Lower lobe of right lung (tissue), 2 donors: ENCODE data around the gene WSCD2. TPM values are rescaled to one million over a fixed set of nuclear protein-coding genes. Genes with fewer than 3 reads are reported as not detected.

Experiments
- ATAC-seq, 2 donors: fragments of 200-7000 bp; cut with Tn5 transposase; one replicate each; pipeline ENCODE4 v1.9.1; 2020 to 2022; ENCODE audit warnings: mild to moderate bottlenecking in 2 of 2, moderate library complexity in 2 of 2
- DNase-seq: peaks from one replicate; pipeline ENCODE4 v3.0.0-alpha.2; 2020
- H3K27ac ChIP-seq: fragments of 200-600 bp; one replicate; pipeline ENCODE4 v1.8.0; 2022
- H3K27me3 ChIP-seq: fragments of 200-600 bp; one replicate; pipeline ENCODE4 v1.8.0; 2022; ENCODE audit warnings: low read depth
- H3K36me3 ChIP-seq: fragments of 200-600 bp; one replicate; pipeline ENCODE4 v1.8.0; 2022; ENCODE audit warnings: mild to moderate bottlenecking
- H3K4me1 ChIP-seq: fragments of 200-600 bp; one replicate; pipeline ENCODE4 v1.8.0; 2022
- H3K4me3 ChIP-seq: fragments of 200-600 bp; one replicate; pipeline ENCODE4 v1.8.0; 2022; ENCODE audit warnings: mild to moderate bottlenecking
- H3K9me3 ChIP-seq: fragments of 200-600 bp; one replicate; pipeline ENCODE4 v1.8.0; 2022
- intact Hi-C: fragments of 100-400 bp; cut with DNase I; formaldehyde crosslinking; loops from one replicate; pipeline ENCODE4 v1.11.0; 2022
- total RNA-seq: library from RNA; stranded (reverse); fragmentation: NEBNext Ultra II Directional; extraction: Animal tissue kit (Norgen Biotek cat#: 25700); gene quantifications from one replicate; pipeline ENCODE4 v1.2.1, GENCODE V29; 2021
- TF ChIP-seq, protein P1 (sequence below): fragments of 200-600 bp; IDR thresholded peaks from one replicate; pipeline ENCODE4 v1.8.0; 2022; ENCODE audit warnings: antibody characterized with exemption, mild to moderate bottlenecking
- donor health status: DM: no; HTN: yes; CAD: no; lungs with severe emphysema.

WSCD2 gene
- total RNA-seq, 1 donor from 2014 or later, result 0.89 TPM

DNA sequence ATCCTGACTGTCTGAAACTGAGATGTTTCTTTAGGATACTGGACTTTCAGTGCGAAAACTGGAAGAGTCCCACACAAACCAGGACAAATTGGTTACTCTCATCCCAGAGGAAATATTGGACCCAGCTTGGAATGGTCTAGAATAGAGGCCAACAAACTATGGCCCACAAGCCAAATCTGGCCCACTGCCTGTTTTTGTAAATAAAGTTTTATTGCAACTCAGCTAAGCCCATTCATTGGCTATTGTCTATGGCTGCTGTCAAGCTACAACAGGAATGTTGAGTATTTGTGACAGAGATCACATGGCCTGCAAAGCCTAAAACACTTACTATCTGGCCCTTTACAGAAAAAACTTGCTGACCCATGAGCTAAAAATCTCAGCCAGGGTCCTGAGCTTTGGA lies 6.5 kb downstream of the WSCD2 start:
- DNase-seq, result no peak
- Histone ChIP-seq H3K27me3 (peaks cover 21% of the 10 kb centered on the region), H3K4me3 (no peak overlapping the region), H3K9me3 (no peaks in the 10 kb centered on the region), H3K36me3 (no peaks in the 10 kb centered on the region), H3K27ac (no peak overlapping the region), H3K4me1 (no peaks in the 10 kb centered on the region)
- intact Hi-C loops, result no loop called here
- TF ChIP-seq, protein P1, sequence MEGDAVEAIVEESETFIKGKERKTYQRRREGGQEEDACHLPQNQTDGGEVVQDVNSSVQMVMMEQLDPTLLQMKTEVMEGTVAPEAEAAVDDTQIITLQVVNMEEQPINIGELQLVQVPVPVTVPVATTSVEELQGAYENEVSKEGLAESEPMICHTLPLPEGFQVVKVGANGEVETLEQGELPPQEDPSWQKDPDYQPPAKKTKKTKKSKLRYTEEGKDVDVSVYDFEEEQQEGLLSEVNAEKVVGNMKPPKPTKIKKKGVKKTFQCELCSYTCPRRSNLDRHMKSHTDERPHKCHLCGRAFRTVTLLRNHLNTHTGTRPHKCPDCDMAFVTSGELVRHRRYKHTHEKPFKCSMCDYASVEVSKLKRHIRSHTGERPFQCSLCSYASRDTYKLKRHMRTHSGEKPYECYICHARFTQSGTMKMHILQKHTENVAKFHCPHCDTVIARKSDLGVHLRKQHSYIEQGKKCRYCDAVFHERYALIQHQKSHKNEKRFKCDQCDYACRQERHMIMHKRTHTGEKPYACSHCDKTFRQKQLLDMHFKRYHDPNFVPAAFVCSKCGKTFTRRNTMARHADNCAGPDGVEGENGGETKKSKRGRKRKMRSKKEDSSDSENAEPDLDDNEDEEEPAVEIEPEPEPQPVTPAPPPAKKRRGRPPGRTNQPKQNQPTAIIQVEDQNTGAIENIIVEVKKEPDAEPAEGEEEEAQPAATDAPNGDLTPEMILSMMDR, result no peak
- ATAC-seq, result no peak

DNA sequence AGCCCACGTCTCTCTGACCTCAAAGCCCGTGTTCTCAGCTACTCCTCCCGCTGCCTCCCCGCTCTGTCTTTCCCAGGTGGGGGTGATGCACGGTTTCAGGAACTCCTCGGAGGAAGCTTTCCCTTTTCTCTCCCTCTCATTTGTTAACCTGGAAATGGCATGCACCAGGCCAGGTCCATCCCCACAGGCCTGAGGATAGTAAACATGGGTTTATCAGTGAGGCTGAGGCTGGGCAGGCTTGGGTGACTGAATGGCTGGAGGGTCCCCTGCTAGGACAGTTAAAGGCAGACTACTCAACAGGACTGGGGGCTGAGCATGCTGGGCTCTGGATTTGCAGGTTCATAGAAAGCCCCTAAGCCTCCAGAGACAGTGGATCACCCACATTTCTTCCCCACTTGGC lies 7.6 kb downstream of the WSCD2 start:
- no peaks in the 10 kb centered on the region for H3K9me3 ChIP-seq
- TF ChIP-seq, protein P1, result no peak
- H3K27me3 ChIP-seq, result peaks cover 18% of the 10 kb centered on the region
- intact Hi-C loops, result no loop called here
- no peaks in the 10 kb centered on the region for H3K4me1 ChIP-seq
- no peaks in the 10 kb centered on the region for H3K36me3 ChIP-seq
- H3K27ac ChIP-seq, result no peak overlapping the region
- no peak overlapping the region for H3K4me3 ChIP-seq
- ATAC-seq (no peak), DNase-seq (no peak)

DNA sequence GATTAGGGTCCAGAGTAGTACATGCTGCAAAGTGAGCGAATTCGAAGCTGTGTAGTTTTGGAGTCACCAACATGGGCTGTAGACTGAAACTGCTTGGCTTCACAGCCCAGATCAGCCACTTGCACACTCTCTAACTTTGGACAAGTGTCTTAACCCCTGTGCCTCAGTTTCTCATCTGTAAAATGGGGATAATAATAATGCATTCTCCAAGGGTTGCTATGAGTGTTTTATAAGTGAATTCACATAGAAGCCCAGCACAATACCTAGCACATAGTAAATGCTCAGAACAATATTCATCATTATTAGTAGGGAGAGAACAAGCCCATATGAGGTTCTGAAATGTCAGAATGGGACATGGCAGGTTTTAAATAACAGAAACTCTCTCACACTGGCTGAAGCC lies 10.4 kb downstream of the WSCD2 start:
- no peak for ATAC-seq

DNA sequence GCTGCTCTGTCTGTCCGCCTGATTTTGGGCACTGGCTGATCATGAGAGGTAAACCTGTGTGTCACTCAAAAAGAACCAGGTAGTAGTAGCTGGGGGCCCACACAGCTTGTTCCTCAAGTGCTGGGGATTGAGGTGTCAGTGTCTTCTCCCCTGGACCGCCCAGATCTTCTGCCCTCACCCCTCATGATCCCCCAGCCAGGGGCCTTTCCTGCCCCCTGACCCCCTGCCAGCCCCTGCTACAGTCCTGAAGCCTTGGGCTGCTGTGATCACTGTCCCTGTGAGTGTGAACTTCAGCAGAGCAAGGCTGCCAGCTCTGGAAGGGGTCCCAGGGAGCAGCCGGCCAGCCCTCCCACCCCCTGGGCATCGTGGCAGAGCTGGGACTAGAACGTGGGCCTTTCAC lies 11.4 kb downstream of the WSCD2 start:
- Histone ChIP-seq H3K27ac (no peak overlapping the region), H3K9me3 (no peaks in the 10 kb centered on the region), H3K27me3 (no peaks in the 10 kb centered on the region), H3K36me3 (no peaks in the 10 kb centered on the region), H3K4me3 (no peak overlapping the region), H3K4me1 (no peaks in the 10 kb centered on the region)
- ATAC-seq (no peak), DNase-seq (no peak)
- TF ChIP-seq, protein P1, result no peak
- intact Hi-C loops, result no loop called here

More for the DNA sequence above, 10.4 kb downstream of the WSCD2 start:
- TF ChIP-seq, protein P1, result no peak
- no peaks in the 10 kb centered on the region for H3K4me1 ChIP-seq
- H3K27me3 ChIP-seq, result no peaks in the 10 kb centered on the region
- H3K27ac ChIP-seq, result no peak overlapping the region
- intact Hi-C loops, result no loop called here
- no peaks in the 10 kb centered on the region for H3K9me3 ChIP-seq
- no peak overlapping the region for H3K4me3 ChIP-seq
- H3K36me3 ChIP-seq, result no peaks in the 10 kb centered on the region
- DNase-seq, result no peak

DNA sequence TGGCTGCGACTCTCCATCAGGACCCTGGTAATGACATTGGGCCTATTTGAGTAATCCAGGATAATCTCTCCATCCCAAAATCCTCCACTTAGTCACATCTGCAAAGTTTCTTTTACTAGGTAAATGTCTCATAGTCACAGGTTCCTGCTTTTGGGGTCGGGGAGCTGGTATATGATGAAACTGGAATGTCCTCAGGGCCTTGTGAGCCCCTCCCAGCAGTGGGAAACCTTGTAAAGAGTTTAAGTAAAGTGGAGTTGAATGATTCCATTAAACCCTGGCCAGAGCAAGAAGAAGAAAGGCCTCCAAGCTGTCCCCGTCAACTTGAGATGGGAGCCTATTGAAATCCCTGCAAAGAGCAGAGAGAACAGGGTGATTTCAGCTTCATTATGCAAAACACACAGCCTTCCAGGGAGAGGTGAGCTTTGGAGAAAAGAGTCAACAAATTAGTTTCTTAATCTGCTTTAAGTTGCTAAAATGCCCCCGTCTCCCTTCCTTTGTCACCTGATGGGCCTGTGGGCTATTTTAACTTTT lies 12.6 kb downstream of the WSCD2 start:
- TF ChIP-seq, protein P1, result no peak
- Histone ChIP-seq H3K27me3 (no peaks in the 10 kb centered on the region), H3K36me3 (no peaks in the 10 kb centered on the region), H3K4me3 (no peak overlapping the region), H3K4me1 (no peaks in the 10 kb centered on the region), H3K9me3 (no peaks in the 10 kb centered on the region), H3K27ac (no peak overlapping the region)
- intact Hi-C loops, result no loop called here
- no peak for ATAC-seq
- no peak for DNase-seq

DNA sequence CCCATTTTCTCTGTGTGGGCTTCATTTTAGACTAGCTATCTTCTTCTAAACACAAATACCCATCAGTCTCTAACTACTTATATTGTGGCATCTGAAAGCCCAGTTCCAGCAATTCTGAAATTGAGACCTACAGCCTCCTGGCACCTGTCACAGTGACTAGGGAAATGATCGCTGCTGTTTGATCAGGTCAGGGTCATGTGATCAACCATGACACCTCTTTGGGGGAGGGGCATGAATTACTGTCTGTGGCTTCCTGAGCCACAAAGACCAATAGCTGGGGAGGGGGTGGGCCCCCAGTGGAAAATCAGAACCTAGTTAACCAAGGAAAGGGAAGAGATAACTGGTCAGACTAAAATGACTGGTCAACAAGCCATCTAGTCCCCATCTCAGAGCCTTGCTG lies 14.1 kb downstream of the WSCD2 start:
- H3K4me3 ChIP-seq, result no peak overlapping the region
- TF ChIP-seq, protein P1, result no peak
- intact Hi-C loops, result no loop called here
- H3K27me3 ChIP-seq, result no peaks in the 10 kb centered on the region
- ATAC-seq (no peak), DNase-seq (no peak)
- no peak overlapping the region for H3K27ac ChIP-seq
- H3K36me3 ChIP-seq, result no peaks in the 10 kb centered on the region
- H3K9me3 ChIP-seq, result no peaks in the 10 kb centered on the region
- no peaks in the 10 kb centered on the region for H3K4me1 ChIP-seq
